Loucy (cell line): ENCODE measurements around the gene OPA3.

Source experiments
- H2AFZ ChIP-seq: fragments of 200-600 bp; sonication (generic); 2 replicates; pipeline ENCODE4 v1.6.0; 2016; ENCODE audit warnings: antibody characterized with exemption, mild to moderate bottlenecking, low read length, moderate library complexity
- H3F3A ChIP-seq: fragments of 200-600 bp; 2 replicates; pipeline ENCODE4 v1.6.0; 2016; ENCODE audit warnings: antibody characterized with exemption, low read depth, mild to moderate bottlenecking
- H3K27me3 ChIP-seq: fragments of 200-600 bp; sonication (generic); 2 replicates; pipeline ENCODE4 v1.6.1; 2014; ENCODE audit warnings: low read length, mild to moderate bottlenecking; ENCODE audit not compliant: insufficient read depth, poor library complexity, severe bottlenecking
- H3K36me3 ChIP-seq: fragments of 200-600 bp; sonication (generic); 2 replicates; pipeline ENCODE4 v1.6.1; 2016; ENCODE audit warnings: low read length; ENCODE audit not compliant: insufficient read depth
- H3K4me1 ChIP-seq: fragments of 200-600 bp; sonication (generic); 2 replicates; pipeline ENCODE4 v1.5.1; 2014; ENCODE audit warnings: low read length, mild to moderate bottlenecking; ENCODE audit not compliant: insufficient read depth, poor library complexity, severe bottlenecking
- H3K4me2 ChIP-seq: fragments of 200-600 bp; sonication (generic); 2 replicates; pipeline ENCODE4 v1.6.0; 2014; ENCODE audit warnings: antibody characterized with exemption, low read length, low read depth, mild to moderate bottlenecking; ENCODE audit not compliant: poor library complexity, severe bottlenecking
- H3K4me3 ChIP-seq: fragments of 200-600 bp; sonication (generic); 2 replicates; pipeline ENCODE4 v1.5.1; 2014; ENCODE audit warnings: low read length, mild to moderate bottlenecking, mixed read lengths; ENCODE audit not compliant: poor library complexity, severe bottlenecking
- H3K79me2 ChIP-seq: fragments of 200-600 bp; sonication (generic); 2 replicates; pipeline ENCODE4 v1.6.1; 2014; ENCODE audit warnings: low read length; ENCODE audit not compliant: insufficient read depth
- H3K9ac ChIP-seq: fragments of 200-600 bp; sonication (generic); 2 replicates; pipeline ENCODE4 v1.6.0; 2014; ENCODE audit warnings: mild to moderate bottlenecking, low read depth, low read length, moderate library complexity; ENCODE audit not compliant: poor library complexity, severe bottlenecking
- H3K9me2 ChIP-seq: fragments of 200-600 bp; sonication (generic); replicated peaks from 2 replicates; pipeline ENCODE4 v1.6.1; 2016; ENCODE audit warnings: low read depth, low read length, mixed read lengths
- H3K9me3 ChIP-seq: fragments of 200-600 bp; sonication (generic); 2 replicates; pipeline ENCODE4 v1.6.1; 2014; ENCODE audit warnings: mild to moderate bottlenecking, antibody characterized with exemption, low read length, low read depth; ENCODE audit not compliant: insufficient read depth
- H4K20me1 ChIP-seq: fragments of 200-600 bp; sonication (generic); 2 replicates; pipeline ENCODE4 v1.6.0; 2014; ENCODE audit warnings: antibody characterized with exemption, low read length, mild to moderate bottlenecking; ENCODE audit not compliant: insufficient read depth, poor library complexity, severe bottlenecking
- CTCF ChIP-seq: fragments of 200-600 bp; sonication (generic); conservative IDR thresholded peaks from 2 replicates; pipeline ENCODE4 v1.5.1; 2014; ENCODE audit warnings: mild to moderate bottlenecking, antibody characterized with exemption, low read length
- EZH2phosphoT487 ChIP-seq: fragments of 200-600 bp; IDR thresholded peaks from 2 replicates; pipeline ENCODE4 v1.6.1; 2018; ENCODE audit warnings: antibody characterized with exemption, mild to moderate bottlenecking, moderate library complexity, borderline replicate concordance

Gene OPA3

DNA sequence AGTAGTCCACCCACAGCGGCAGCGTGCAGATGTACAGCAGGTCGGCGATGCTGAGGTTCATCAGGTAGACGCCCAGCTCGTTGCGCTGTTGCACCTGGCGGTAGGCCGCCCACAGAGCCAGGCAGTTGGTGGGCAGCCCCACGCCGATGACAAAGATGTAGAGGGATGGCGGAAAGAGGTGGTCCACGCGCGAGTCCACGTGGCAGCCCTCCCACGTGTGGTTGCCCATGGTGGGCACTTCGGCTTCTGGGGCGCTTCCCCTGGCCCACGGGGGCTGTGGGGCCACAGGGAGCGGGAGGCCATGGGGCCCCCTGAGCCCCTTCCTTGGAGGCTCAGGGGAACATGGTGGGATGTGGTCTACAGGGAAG lies 7.0 kb upstream of the OPA3 start:
- no peak overlapping the region for H3K4me3 ChIP-seq
- TF ChIP-seq EZH2phosphoT487: no peak
- TF ChIP-seq CTCF: no peak
- H3K9ac ChIP-seq: no peak overlapping the region
- no peaks in the 10 kb centered on the region for H3K4me1 ChIP-seq
- H3K27me3 ChIP-seq: no peaks in the 10 kb centered on the region
- H4K20me1 ChIP-seq: no peaks in the 10 kb centered on the region
- no peak overlapping the region for H2AFZ ChIP-seq
- no peaks in the 10 kb centered on the region for H3K79me2 ChIP-seq
- no peaks in the 10 kb centered on the region for H3K36me3 ChIP-seq
- H3K9me2 ChIP-seq: no peaks in the 10 kb centered on the region
- no peaks in the 10 kb centered on the region for H3F3A ChIP-seq
- H3K9me3 ChIP-seq: no peaks in the 10 kb centered on the region
- H3K4me2 ChIP-seq: no peak overlapping the region

DNA sequence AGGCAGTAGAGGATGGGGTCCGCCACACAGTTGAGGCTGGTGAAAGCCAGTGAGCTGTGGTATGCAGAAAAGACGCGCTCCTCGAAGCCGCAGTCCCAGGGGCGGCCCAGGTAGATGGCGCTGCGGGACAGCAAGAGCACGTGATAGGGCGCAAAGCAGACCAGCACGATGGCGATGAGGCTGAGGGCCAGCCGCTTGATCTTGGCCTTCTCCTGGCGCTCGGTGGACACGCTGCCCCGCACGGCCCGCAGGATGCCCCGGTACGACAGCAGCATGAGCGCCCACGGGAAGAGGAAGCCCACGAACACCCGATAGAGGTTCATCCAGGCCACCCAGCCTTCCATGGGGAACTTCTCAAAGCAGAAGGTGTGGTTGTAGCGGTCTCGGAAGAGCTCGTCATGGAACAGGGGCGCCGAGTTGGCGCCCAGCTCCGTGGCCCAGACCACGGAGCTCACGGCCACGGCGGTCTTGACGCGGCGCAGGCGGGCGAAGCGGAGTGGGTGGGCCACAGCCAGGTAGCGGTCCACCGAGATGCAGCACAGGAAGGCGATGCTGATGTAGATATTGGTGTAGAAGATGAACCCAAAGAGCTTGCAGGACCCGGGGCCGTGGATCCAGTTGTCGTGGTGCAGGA lies 6.5 kb upstream of the OPA3 start:
- H4K20me1 ChIP-seq: no peaks in the 10 kb centered on the region
- no peak overlapping the region for H3K4me3 ChIP-seq
- no peaks in the 10 kb centered on the region for H3K4me1 ChIP-seq
- H3K9me2 ChIP-seq: no peaks in the 10 kb centered on the region
- H3K27me3 ChIP-seq: no peaks in the 10 kb centered on the region
- no peaks in the 10 kb centered on the region for H3K9me3 ChIP-seq
- H3K4me2 ChIP-seq: no peak overlapping the region
- no peak overlapping the region for H3K9ac ChIP-seq
- no peaks in the 10 kb centered on the region for H3K36me3 ChIP-seq
- peak; percentile 32 for TF ChIP-seq CTCF
- TF ChIP-seq EZH2phosphoT487: no peak
- H3K79me2 ChIP-seq: no peaks in the 10 kb centered on the region
- no peak overlapping the region for H2AFZ ChIP-seq
- H3F3A ChIP-seq: no peaks in the 10 kb centered on the region

DNA sequence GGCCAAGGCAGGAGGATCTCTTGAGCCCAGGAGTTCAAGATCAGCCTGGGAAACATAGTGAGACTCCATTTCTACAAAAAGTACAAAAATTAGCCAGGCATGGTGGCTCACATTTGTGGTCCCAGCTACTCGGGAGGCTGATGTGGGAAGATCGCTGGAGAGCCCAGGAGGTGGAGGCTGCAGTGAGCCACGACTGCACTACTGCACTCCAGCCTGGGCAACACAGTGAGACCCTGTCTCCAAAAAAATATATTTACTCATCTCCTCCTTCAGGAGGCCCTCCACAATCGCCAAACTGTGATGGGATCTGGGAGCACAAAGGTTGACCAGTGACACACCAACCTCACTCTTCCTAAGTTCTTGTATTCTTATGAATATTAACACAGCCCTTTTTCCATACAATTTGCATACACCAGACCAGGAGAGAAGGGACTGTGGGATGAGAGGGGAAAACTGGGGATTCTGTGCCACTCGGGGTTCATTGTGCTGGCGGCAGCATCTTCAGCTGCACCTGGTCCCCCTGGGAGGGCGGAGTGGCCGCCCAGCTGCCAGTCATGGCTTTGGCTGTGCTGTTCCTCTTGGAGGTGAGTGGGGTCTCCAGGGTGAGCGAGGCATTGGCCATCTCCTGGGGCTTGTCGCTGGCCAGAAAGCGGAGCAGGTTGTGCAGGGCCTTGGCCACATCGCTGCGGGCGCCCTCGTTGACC lies 5.8 kb upstream of the OPA3 start:
- Histone ChIP-seq H3K9me2 (no peaks in the 10 kb centered on the region), H2AFZ (no peak overlapping the region), H3K9me3 (no peaks in the 10 kb centered on the region), H3K36me3 (no peaks in the 10 kb centered on the region), H3K4me3 (no peak overlapping the region), H4K20me1 (no peaks in the 10 kb centered on the region), H3F3A (no peaks in the 10 kb centered on the region), H3K4me2 (no peak overlapping the region), H3K4me1 (peaks cover 2% of the 10 kb centered on the region), H3K9ac (no peak overlapping the region), H3K79me2 (no peaks in the 10 kb centered on the region), H3K27me3 (no peaks in the 10 kb centered on the region)
- TF ChIP-seq EZH2phosphoT487: no peak
- TF ChIP-seq CTCF: no peak
